Endothelial cell of umbilical vein (primary cell): ENCODE data around the gene RBM20. TPM values are rescaled to one million over a fixed set of nuclear protein-coding genes. Genes with fewer than 3 reads are reported as not detected.

Source experiments
- BruUV-seq: library from RNA; stranded (reverse); fragments of 400-500 nt; replicated peaks from 2 replicates; lab custom pipeline; 2021; lab: Mats Ljungman, UMichigan
- CTCF ChIA-PET: fragments of 300-600, 350-600 bp; sonication (Branson Sonifier 250); formaldehyde crosslinking; loops from one replicate; lab custom pipeline; 2021; ENCODE audit warnings: antibody characterized with exemption, inconsistent platforms; lab: Charles Lee
- POLR2A ChIA-PET: fragments of 300-600, 350-600 bp; sonication (Branson Sonifier 250); formaldehyde crosslinking; loops from one replicate; lab custom pipeline; 2021; ENCODE audit warnings: antibody characterized with exemption, inconsistent platforms; lab: Charles Lee
- DNase-seq: peaks from one replicate; pipeline ENCODE4 v3.0.0-alpha.2; 2011; ENCODE audit warnings: low read depth, low spot score
- FAIRE-seq: peaks from 2 replicates; lab custom pipeline; 2011; peaks lifted over from hg19 to GRCh38; lab: Jason Lieb, UNC
- H2AFZ ChIP-seq: 2 replicates; pipeline ENCODE4 v1.6.0; 2012; ENCODE audit warnings: low read depth, low read length, control low read depth, inconsistent platforms
- H3K27ac ChIP-seq: 2 replicates; pipeline ENCODE4 v1.5.1; 2011; ENCODE audit warnings: low read depth, mild to moderate bottlenecking, control low read depth, low read length, moderate library complexity; ENCODE audit not compliant: insufficient read depth
- H3K27me3 ChIP-seq, 2 experiments: 2 replicates each; pipeline versions ENCODE4 v1.6.0 to v1.6.1; 2011; ENCODE audit warnings: low read length in 2 of 2, mixed read lengths in 1 of 2; ENCODE audit not compliant: control insufficient read depth in 2 of 2, insufficient read depth in 2 of 2
- H3K36me3 ChIP-seq, 2 experiments: 2 replicates in 1 of 2; 3 replicates in 1 of 2; pipeline ENCODE4 v1.5.1; 2011; ENCODE audit warnings: low read length in 2 of 2, mild to moderate bottlenecking in 1 of 2, moderate library complexity in 1 of 2; ENCODE audit not compliant: control insufficient read depth in 2 of 2, insufficient read depth in 2 of 2; ENCODE audit errors: extremely low read depth in 1 of 2
- H3K4me1 ChIP-seq: 3 replicates; pipeline ENCODE4 v1.5.1; 2011; ENCODE audit warnings: mild to moderate bottlenecking, low read length; ENCODE audit not compliant: control insufficient read depth, insufficient read depth; ENCODE audit errors: extremely low read depth
- H3K4me2 ChIP-seq: 2 replicates; pipeline ENCODE4 v1.6.1; 2011; ENCODE audit warnings: low read length, control low read depth, mixed read lengths; ENCODE audit not compliant: insufficient read depth
- H3K4me3 ChIP-seq, 3 experiments: fragments of 200-600 bp in 1 of 3; sonication (generic), shearing (Covaris generic) in 1 of 3; replicated peaks in 1 of 3; 2 replicates each; pipeline ENCODE4 v1.5.1; 2011 to 2016; ENCODE audit warnings: control low read depth in 3 of 3, low read length in 3 of 3, mild to moderate bottlenecking in 2 of 3, inconsistent platforms in 1 of 3, low read depth in 1 of 3, moderate library complexity in 1 of 3; ENCODE audit not compliant: insufficient read depth in 1 of 3
- H3K79me2 ChIP-seq: 2 replicates; pipeline ENCODE4 v1.6.0; 2012; ENCODE audit warnings: low read length, inconsistent platforms; ENCODE audit not compliant: control insufficient read depth, insufficient read depth
- H3K9ac ChIP-seq: replicated peaks from 2 replicates; pipeline ENCODE3; 2011; ENCODE audit warnings: low read length, control low read depth; ENCODE audit not compliant: insufficient read depth; ENCODE audit errors: extremely low read depth
- H3K9me1 ChIP-seq: replicated peaks from 3 replicates; pipeline ENCODE4 v1.6.0; 2011; ENCODE audit warnings: mild to moderate bottlenecking, low read length; ENCODE audit not compliant: control insufficient read depth, insufficient read depth; ENCODE audit errors: extremely low read depth
- H3K9me3 ChIP-seq: replicated peaks from 2 replicates; pipeline ENCODE4 v1.5.1; 2012; ENCODE audit warnings: low read length, inconsistent platforms; ENCODE audit not compliant: control insufficient read depth, insufficient read depth
- H4K20me1 ChIP-seq: replicated peaks from 2 replicates; pipeline ENCODE3; 2011; ENCODE audit warnings: mild to moderate bottlenecking, low read length; ENCODE audit not compliant: control insufficient read depth, insufficient read depth; ENCODE audit errors: extremely low read depth
- EZH2 ChIP-seq: IDR thresholded peaks from 2 replicates; pipeline ENCODE4 v1.6.1; 2012; ENCODE audit warnings: borderline replicate concordance, low read depth, mild to moderate bottlenecking, moderate library complexity, low read length, inconsistent platforms; ENCODE audit not compliant: severe bottlenecking
- FOS ChIP-seq: IDR thresholded peaks from 2 replicates; pipeline ENCODE4 v1.6.1; 2011; ENCODE audit warnings: mild to moderate bottlenecking, low read length, moderate library complexity, borderline replicate concordance; ENCODE audit not compliant: insufficient read depth
- GATA2 ChIP-seq: IDR thresholded peaks from 2 replicates; pipeline ENCODE4 v1.7.0; 2011; ENCODE audit warnings: low read depth, mild to moderate bottlenecking, moderate library complexity, mixed read lengths, low read length; ENCODE audit not compliant: insufficient read length, insufficient read depth
- JUN ChIP-seq: IDR thresholded peaks from 2 replicates; pipeline ENCODE4 v1.6.1; 2011; ENCODE audit warnings: borderline replicate concordance, low read depth; ENCODE audit not compliant: insufficient read length, insufficient read depth
- MYC ChIP-seq: IDR thresholded peaks from one replicate; pipeline ENCODE4 v1.6.1; 2011; ENCODE audit warnings: mild to moderate bottlenecking, low read depth, low read length
- POLR2A ChIP-seq: IDR thresholded peaks from 2 replicates; pipeline ENCODE4 v1.6.1; 2012; ENCODE audit warnings: low read depth, mild to moderate bottlenecking, control low read depth, low read length
- POLR2AphosphoS5 ChIP-seq: IDR thresholded peaks from 2 replicates; pipeline ENCODE4 v1.6.1; 2012; ENCODE audit warnings: low read depth, mild to moderate bottlenecking, control low read depth, low read length, moderate library complexity; ENCODE audit not compliant: insufficient read depth
- dilution Hi-C: fragments of 300-500 bp; cut with MboI; formaldehyde crosslinking; loops from one replicate; pipeline ENCODE4 v1.15.0; 2019; ENCODE audit warnings: low sequenced_read_pairs; ENCODE audit not compliant: extremely low pct_ligation_motif_present
- intact Hi-C: fragments of 100-400 bp; cut with micrococcal nuclease; formaldehyde crosslinking; loops from one replicate; pipeline ENCODE4 v1.10.0; 2022
- polyA plus RNA-seq, 4 experiments: library from polyadenylated mRNA; depleted of rRNA in 3 of 4; stranded (reverse) in 3 of 4; unstranded in 1 of 4; fragments of >200 nt; gene quantifications; 2 replicates each; pipeline versions ENCODE4 v1.2.1 to v1.2.3, GENCODE V29; 2011 to 2012; ENCODE audit warnings: missing spikeins in 1 of 4
- total RNA-seq: library from RNA; stranded (reverse); gene quantifications from 2 replicates; pipeline ENCODE4 v1.2.3, GENCODE V29; 2021
- TF ChIP-seq, protein P1 (sequence below), 2 donors: IDR thresholded peaks; 1 replicate in 1 of 2; 2 replicates in 1 of 2; pipeline ENCODE4 v1.5.1; 2011; ENCODE audit warnings: low read length in 2 of 2, mild to moderate bottlenecking in 2 of 2, moderate library complexity in 2 of 2, control low read depth in 1 of 2, inconsistent platforms in 1 of 2, low read depth in 1 of 2; ENCODE audit not compliant: insufficient read depth in 1 of 2; ENCODE audit errors: extremely low read depth in 1 of 2
- TF ChIP-seq, protein P2 (sequence below): IDR thresholded peaks from 2 replicates; pipeline ENCODE4 v1.6.1; 2011; ENCODE audit not compliant: insufficient read depth, insufficient read length

The RBM20 gene
- total and polyA plus RNA-seq, 2 donors (not counting 3 experiments of a cell fraction or from before 2014, with no cell fraction given): 0.04 TPM; not detected in 1

DNA sequence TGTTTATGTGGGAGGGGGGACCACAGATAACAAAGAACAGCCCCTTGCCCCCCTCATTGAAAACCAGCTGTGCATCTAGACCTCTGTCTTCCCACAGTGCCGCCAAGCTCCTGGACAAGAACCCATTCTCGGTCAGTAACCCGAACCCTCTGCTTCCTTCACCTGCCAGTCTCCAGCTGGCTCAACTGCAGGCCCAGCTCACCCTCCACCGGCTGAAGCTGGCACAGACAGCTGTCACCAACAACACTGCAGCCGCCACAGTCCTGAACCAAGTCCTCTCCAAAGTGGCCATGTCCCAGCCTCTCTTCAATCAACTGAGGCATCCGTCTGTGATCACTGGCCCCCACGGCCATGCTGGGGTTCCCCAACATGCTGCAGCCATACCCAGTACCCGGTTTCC lies 136.6 kb downstream of the RBM20 start:
- dilution Hi-C loops (no loop called here), intact Hi-C loops (no loop called here)
- H3K9me3 ChIP-seq: no peaks in the 10 kb centered on the region
- peaks cover 0 to 8% of the 10 kb centered on the region in 2 experiments for H3K27me3 ChIP-seq
- CTCF ChIA-PET: interaction anchor here (1.6 kb wide), 1 partner anchor 97 kb away, joined by 3 read pairs; no protein-coding TSS in a partner anchor
- H3K36me3 ChIP-seq: no peaks in the 10 kb centered on the region
- H3K4me1 ChIP-seq: no peaks in the 10 kb centered on the region
- DNase-seq: no peak
- H3K9ac ChIP-seq: no peak overlapping the region
- FAIRE-seq: no peak
- no peak overlapping the region for H3K4me3 ChIP-seq
- no peak overlapping the region for H2AFZ ChIP-seq
- no TSS peak for BruUV-seq
- POLR2A ChIA-PET: no interaction called here
- H3K79me2 ChIP-seq: no peaks in the 10 kb centered on the region
- TF ChIP-seq GATA2: no peak
- no peak for TF ChIP-seq POLR2A
- no peak for TF ChIP-seq FOS
- TF ChIP-seq, protein P1, sequence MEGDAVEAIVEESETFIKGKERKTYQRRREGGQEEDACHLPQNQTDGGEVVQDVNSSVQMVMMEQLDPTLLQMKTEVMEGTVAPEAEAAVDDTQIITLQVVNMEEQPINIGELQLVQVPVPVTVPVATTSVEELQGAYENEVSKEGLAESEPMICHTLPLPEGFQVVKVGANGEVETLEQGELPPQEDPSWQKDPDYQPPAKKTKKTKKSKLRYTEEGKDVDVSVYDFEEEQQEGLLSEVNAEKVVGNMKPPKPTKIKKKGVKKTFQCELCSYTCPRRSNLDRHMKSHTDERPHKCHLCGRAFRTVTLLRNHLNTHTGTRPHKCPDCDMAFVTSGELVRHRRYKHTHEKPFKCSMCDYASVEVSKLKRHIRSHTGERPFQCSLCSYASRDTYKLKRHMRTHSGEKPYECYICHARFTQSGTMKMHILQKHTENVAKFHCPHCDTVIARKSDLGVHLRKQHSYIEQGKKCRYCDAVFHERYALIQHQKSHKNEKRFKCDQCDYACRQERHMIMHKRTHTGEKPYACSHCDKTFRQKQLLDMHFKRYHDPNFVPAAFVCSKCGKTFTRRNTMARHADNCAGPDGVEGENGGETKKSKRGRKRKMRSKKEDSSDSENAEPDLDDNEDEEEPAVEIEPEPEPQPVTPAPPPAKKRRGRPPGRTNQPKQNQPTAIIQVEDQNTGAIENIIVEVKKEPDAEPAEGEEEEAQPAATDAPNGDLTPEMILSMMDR (IDR thresholded peaks at IDR 0.05; ENCODE audit: extremely low read depth in 1 of 2, insufficient read depth in 1 of 2, low read depth in 1 of 2, low read length in 2 of 2): no peak
- TF ChIP-seq, protein P2, sequence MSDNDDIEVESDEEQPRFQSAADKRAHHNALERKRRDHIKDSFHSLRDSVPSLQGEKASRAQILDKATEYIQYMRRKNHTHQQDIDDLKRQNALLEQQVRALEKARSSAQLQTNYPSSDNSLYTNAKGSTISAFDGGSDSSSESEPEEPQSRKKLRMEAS: no peak
- TF ChIP-seq EZH2: no peak
- TF ChIP-seq MYC: no peak
- TF ChIP-seq JUN: no peak
- no peak for TF ChIP-seq POLR2AphosphoS5
- H3K27ac ChIP-seq: no peak overlapping the region
- no peak overlapping the region for H3K4me2 ChIP-seq
- no peaks in the 10 kb centered on the region for H3K9me1 ChIP-seq
- no peaks in the 10 kb centered on the region for H4K20me1 ChIP-seq
